HG03103 (cell line): Measurements from ENCODE around the gene UNKL.

Experiments
- ATAC-seq: cut with Tn5 transposase; IDR thresholded peaks from one replicate; pipeline ENCODE4 v1.9.1; 2021; ENCODE audit warnings: low read depth; ENCODE audit not compliant: unreplicated experiment

Gene UNKL

DNA sequence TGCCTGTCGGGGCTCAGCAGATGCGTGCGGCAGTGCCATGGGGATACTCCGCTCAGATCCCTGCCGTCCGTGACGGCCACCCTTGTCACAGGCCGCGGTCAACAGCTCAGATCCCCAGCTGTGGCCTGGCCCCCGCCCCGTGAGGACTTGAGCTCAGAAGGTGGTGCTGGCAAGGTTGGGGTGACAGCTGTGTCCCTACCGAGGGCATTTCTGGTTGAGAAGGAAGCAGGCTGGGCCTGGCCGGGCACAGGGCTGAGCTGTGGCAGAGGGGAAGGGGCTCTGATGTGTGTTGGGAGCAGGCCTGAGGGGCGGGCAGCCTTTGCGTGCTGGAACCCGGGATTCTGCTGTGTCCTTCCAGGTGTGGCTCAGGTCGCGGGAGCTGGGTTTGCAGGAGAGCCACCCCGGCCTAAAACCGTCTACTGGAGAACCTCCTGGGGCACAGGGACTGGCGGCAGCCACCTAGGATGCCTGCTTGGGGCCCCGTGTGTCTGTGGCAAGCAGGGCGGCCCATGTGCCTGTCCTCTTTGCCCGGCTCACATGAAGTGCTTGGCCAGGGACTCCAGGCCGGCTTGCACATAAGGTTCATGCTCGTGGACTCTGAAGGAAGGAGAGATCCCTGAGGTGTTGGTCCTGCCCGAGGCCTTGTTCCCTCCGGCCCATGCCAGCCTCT, 100.0 kb downstream of the UNKL start:
- no peak for ATAC-seq

- ATAC-seq, result no peak
These were observed 100.7 kb downstream of the UNKL start for GRCh38 chr16:1313721-1314369.
